Activated naive CD4-positive, alpha-beta T cell treated with anti-CD3 and anti-CD28 coated beads, Interleukin-2, amount 50 U/mL, for 72 hours (primary cell): Measurements from ENCODE around the gene PGR. TPM values are rescaled to one million over a fixed set of nuclear protein-coding genes. Genes with fewer than 3 reads are reported as not detected.

ENCODE experiments used
- ATAC-seq, 2 donors: fragments of 150-1000 bp; cut with Tn5 transposase; 2 replicates each; pipeline ENCODE4 v1.10.0; 2021; ENCODE audit warnings: mild to moderate bottlenecking in 2 of 2, moderate library complexity in 2 of 2
- DNase-seq, 2 donors: peaks; one replicate each; pipeline ENCODE4 v3.0.0; 2021 to 2022; ENCODE audit warnings: low spot score in 2 of 2
- H3K27ac Mint-ChIP-seq, 2 donors: one replicate each; pipeline ENCODE4 v1.8.0; 2022; ENCODE audit warnings: mild to moderate bottlenecking in 2 of 2, mixed read lengths in 2 of 2
- H3K36me3 Mint-ChIP-seq, 2 donors: one replicate each; pipeline ENCODE4 v1.8.0; 2022; ENCODE audit warnings: mixed read lengths in 2 of 2
- H3K9me3 Mint-ChIP-seq, 2 donors: one replicate each; pipeline ENCODE4 v1.8.0; 2022; ENCODE audit warnings: mixed read lengths in 2 of 2
- total RNA-seq, 2 donors: library from RNA; stranded (reverse); gene quantifications; one replicate each; pipeline ENCODE4 v1.2.3, GENCODE V29; 2022

The PGR gene
- total RNA-seq, 2 donors from 2014 or later = not detected

DNA sequence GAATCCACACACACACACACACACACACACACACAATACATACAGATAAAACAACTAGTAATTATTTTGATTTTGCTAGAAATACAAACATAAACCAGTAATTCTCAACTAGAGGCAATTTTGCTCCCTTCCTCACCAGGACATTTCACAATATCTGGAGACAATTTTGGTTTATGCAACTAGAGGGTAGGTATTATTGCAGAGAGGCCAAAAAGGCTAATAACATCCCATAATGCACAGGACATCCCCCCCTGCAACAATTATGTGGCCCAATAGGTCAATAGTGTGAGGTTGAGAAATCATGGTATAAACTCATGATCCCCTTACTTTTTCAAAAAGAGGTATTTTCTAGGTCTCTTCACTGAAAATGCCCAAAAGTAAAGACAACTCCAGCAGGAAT lies 29.0 kb downstream of the PGR start:
- no peak overlapping the region for H3K27ac Mint-ChIP-seq
- ATAC-seq (no peak), DNase-seq (no peak)
- peaks cover 17 to 28% of the 10 kb centered on the region in 2 donors for H3K9me3 Mint-ChIP-seq
- H3K36me3 Mint-ChIP-seq = peaks cover 0 to 7% of the 10 kb centered on the region in 2 donors

DNA sequence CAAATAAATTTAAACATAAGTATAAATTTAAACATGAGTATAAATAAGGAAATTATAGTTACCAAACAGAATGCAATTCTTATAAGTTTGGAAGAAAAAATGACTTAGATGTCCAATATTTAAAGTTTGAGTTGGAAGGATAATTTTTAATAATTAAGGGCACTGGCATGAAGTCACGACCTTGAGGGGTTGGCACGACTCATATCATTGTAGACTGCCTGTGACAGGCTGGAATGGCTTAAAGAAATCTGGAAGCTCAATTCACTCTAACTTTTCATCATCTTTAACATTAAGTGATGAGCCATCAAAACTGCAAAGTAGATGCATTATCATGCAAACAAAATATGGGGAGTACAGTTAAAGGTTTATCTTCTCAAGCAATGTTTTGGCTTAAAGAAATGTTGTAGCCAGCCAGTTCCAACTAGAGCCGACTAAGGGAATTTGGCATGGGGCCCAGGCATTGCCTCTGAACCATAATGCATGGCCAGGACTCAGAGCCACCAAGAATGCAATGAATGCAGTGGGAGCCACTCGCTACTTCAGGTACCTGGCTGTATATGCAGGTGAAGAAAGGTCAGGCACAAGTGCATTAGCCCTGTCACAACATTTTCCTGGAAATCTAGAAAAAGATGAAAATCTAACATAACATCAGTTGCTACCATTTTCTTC lies 33.4 kb downstream of the PGR start:
- no peak for DNase-seq
- peaks cover 15 to 20% of the 10 kb centered on the region in 2 donors for H3K9me3 Mint-ChIP-seq
- no peaks in the 10 kb centered on the region for H3K36me3 Mint-ChIP-seq

GRCh38 chr11:101091781-101092180 lies 37.8 kb downstream of the PGR start:
- Mint-ChIP-seq H3K27ac (no peak overlapping the region), H3K9me3 (peaks cover 12 to 14% of the 10 kb centered on the region in 2 donors), H3K36me3 (peaks cover 0 to 4% of the 10 kb centered on the region in 2 donors)
- ATAC-seq = no peak
- DNase-seq = no peak

More for the DNA sequence above, 33.4 kb downstream of the PGR start:
- ATAC-seq = no peak
- H3K27ac Mint-ChIP-seq = no peak overlapping the region

DNA sequence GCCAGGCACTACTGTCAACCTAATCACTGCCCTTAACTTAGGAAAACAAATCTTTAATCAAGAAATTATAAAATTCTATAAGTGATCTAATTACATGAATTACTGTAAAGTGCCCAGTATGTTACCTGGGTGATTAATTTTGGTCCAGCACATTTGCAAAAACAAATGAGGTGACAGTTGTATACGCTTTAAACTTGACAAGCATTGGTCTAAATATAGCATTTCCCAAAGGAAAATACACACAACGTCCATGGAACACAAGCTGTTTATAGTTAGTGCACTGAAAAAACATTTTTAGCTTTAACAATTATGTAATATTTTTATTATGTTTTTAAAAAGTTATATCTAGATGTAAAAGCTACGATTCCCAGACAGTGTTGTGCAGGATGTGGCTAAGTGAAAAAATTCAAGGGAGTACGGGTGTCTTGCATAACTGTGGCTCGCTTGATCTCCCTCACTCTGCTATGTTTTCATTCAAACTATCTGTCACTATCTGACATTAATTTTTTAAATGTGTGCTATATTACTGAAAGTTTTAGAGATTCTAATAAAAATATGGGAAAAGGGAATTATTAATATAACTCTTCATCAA lies 38.8 kb downstream of the PGR start:
- ATAC-seq = no peak
- H3K27ac Mint-ChIP-seq = no peak overlapping the region
- peaks cover 0 to 4% of the 10 kb centered on the region in 2 donors for H3K36me3 Mint-ChIP-seq

GRCh38 chr11:101083335-101083734 lies 46.3 kb downstream of the PGR start:
- Mint-ChIP-seq H3K36me3 (peaks cover 0 to 11% of the 10 kb centered on the region in 2 donors), H3K27ac (no peak overlapping the region), H3K9me3 (peaks cover 29 to 33% of the 10 kb centered on the region in 2 donors)
- DNase-seq = no peak
- no peak for ATAC-seq

More for the DNA sequence above, 38.8 kb downstream of the PGR start:
- no peak for DNase-seq
- H3K9me3 Mint-ChIP-seq = peaks cover 15% of the 10 kb centered on the region in 2 donors

GRCh38 chr11:101082813-101083212 lies 46.8 kb downstream of the PGR start:
- no peak for DNase-seq
- ATAC-seq = no peak
- H3K9me3 Mint-ChIP-seq = peaks cover 29 to 33% of the 10 kb centered on the region in 2 donors
- no peak overlapping the region for H3K27ac Mint-ChIP-seq
- H3K36me3 Mint-ChIP-seq = peaks cover 0 to 11% of the 10 kb centered on the region in 2 donors

GRCh38 chr11:101063706-101064105 lies 65.9 kb downstream of the PGR start:
- Mint-ChIP-seq H3K36me3 (no peaks in the 10 kb centered on the region), H3K27ac (no peak overlapping the region), H3K9me3 (peaks cover 3 to 8% of the 10 kb centered on the region in 2 donors)
- DNase-seq (no peak), ATAC-seq (no peak)

- Mint-ChIP-seq H3K9me3 (peaks cover 3 to 12% of the 10 kb centered on the region in 2 donors), H3K27ac (no peak overlapping the region), H3K36me3 (no peaks in the 10 kb centered on the region)
- DNase-seq (no peak), ATAC-seq (no peak)
These were observed 68.0 kb downstream of the PGR start for GRCh38 chr11:101061606-101062005.

GRCh38 chr11:101059331-101059730 lies 70.3 kb downstream of the PGR start:
- H3K9me3 Mint-ChIP-seq = peaks cover 3 to 8% of the 10 kb centered on the region in 2 donors
- DNase-seq (no peak), ATAC-seq (no peak)
- no peaks in the 10 kb centered on the region for H3K36me3 Mint-ChIP-seq
- H3K27ac Mint-ChIP-seq = no peak overlapping the region

DNA sequence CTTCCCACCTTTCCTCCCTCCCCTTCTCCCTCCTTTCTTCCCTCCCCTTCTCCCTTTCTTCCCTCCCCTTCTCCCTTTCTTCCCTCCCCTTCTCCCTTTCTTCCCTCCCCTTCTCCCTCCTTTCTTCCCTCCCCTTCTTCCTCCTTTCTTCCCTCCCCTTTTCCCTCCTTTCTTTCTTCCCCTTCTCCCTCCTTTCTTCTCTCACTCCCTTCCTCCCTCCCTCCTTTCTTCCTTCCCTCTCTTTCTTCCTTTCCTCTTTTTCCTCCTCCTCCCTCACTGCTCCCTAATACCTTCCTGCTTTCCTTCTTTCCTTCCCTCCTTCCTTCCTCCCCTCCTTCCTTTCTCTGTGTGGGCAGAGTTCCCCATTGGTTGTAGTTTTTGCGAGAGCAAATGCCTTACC lies 76.1 kb downstream of the PGR start:
- Mint-ChIP-seq H3K9me3 (peaks cover 6 to 17% of the 10 kb centered on the region in 2 donors), H3K36me3 (no peaks in the 10 kb centered on the region), H3K27ac (no peak overlapping the region)
- no peak for ATAC-seq
- DNase-seq = no peak

GRCh38 chr11:101051677-101052076 lies 77.9 kb downstream of the PGR start:
- Mint-ChIP-seq H3K9me3 (peaks cover 6 to 17% of the 10 kb centered on the region in 2 donors), H3K36me3 (no peaks in the 10 kb centered on the region), H3K27ac (no peak overlapping the region)
- no peak for DNase-seq
- ATAC-seq = no peak

- peaks cover 6 to 24% of the 10 kb centered on the region in 2 donors for H3K9me3 Mint-ChIP-seq
- ATAC-seq = no peak
- no peaks in the 10 kb centered on the region for H3K36me3 Mint-ChIP-seq
- DNase-seq = no peak
- H3K27ac Mint-ChIP-seq = no peak overlapping the region
These were observed 79.8 kb downstream of the PGR start for GRCh38 chr11:101049813-101050212.

- Mint-ChIP-seq H3K9me3 (peaks cover 6 to 24% of the 10 kb centered on the region in 2 donors), H3K36me3 (no peaks in the 10 kb centered on the region), H3K27ac (no peak overlapping the region)
- ATAC-seq (no peak), DNase-seq (no peak)
These were observed 80.5 kb downstream of the PGR start for GRCh38 chr11:101049123-101049522.

DNA sequence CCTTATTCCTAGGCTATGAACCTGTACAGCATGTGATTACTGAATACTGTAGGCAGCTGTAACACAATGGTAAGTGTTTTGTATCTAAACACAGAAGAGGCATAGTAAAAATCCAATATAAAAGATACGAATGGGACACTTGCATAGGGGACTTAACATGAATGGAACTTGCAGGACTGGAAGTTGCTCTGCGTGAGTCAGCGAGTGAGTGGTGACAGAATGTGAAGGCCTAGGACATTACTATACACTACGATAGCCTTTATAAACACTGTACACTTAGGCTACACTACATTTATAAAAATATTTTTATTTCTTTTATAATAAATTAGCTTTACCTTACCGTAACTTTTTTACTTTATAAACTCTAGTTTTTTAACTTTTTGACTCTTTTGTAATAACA lies 81.1 kb downstream of the PGR start:
- no peak for ATAC-seq
- peaks cover 6 to 27% of the 10 kb centered on the region in 2 donors for H3K9me3 Mint-ChIP-seq
- H3K36me3 Mint-ChIP-seq = no peaks in the 10 kb centered on the region
- no peak for DNase-seq
- no peak overlapping the region for H3K27ac Mint-ChIP-seq

- peaks cover 0 to 25% of the 10 kb centered on the region in 2 donors for H3K9me3 Mint-ChIP-seq
- H3K27ac Mint-ChIP-seq = no peak overlapping the region
- ATAC-seq = no peak
- DNase-seq = no peak
- no peaks in the 10 kb centered on the region for H3K36me3 Mint-ChIP-seq
These were observed 82.7 kb downstream of the PGR start for GRCh38 chr11:101046947-101047346.

GRCh38 chr11:101045415-101045814 lies 84.2 kb downstream of the PGR start:
- Mint-ChIP-seq H3K27ac (no peak overlapping the region), H3K36me3 (no peaks in the 10 kb centered on the region), H3K9me3 (peaks cover 0 to 29% of the 10 kb centered on the region in 2 donors)
- DNase-seq (no peak), ATAC-seq (no peak)

DNA sequence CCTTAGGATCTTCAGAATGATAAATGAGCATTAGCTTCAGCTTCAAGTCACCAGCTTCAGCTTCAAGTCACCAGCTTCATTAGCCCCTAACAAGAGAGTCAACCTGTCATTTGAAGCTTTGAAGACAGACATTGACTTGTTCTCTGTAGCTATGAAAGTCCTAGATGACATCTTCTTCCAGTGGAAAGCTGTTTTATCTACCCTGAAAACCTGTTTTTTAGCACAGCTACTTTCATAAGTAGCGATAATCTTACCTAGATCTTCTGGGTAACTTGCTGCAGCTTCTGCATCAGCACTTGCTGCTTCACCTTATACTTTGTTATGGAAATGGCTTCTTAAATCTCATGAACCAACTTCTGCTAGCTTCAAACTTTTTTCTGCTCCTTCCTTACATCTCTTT lies 85.7 kb downstream of the PGR start:
- H3K36me3 Mint-ChIP-seq = no peaks in the 10 kb centered on the region
- no peak overlapping the region for H3K27ac Mint-ChIP-seq
- no peak for ATAC-seq
- DNase-seq = no peak
- peaks cover 0 to 29% of the 10 kb centered on the region in 2 donors for H3K9me3 Mint-ChIP-seq

DNA sequence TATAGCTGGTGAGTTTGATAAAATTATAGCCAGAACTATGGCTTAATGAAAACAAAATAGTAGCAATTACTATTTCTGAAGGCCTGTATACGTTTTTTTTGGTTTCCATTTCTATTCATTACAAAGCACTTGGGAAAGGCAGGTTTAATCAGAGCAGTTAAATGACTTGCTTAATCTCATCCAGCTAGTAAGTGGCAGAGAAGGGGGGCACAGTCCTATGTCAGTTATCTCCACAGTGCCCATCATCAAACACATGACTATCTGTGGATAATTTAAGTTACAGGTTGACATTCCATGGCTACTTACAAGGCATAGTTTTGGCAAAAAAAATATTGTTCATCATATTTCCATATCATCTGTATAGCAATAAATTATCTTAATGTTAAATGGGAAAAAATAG lies 93.7 kb downstream of the PGR start:
- Mint-ChIP-seq H3K36me3 (no peaks in the 10 kb centered on the region), H3K9me3 (peaks cover under 1 to 8% of the 10 kb centered on the region in 2 donors), H3K27ac (no peak overlapping the region)
- ATAC-seq (no peak), DNase-seq (no peak)
